Measurements from ENCODE around the gene CABP5. TPM values are rescaled to one million over a fixed set of nuclear protein-coding genes. Genes with fewer than 3 reads are reported as not detected.
"Not testable (repeated sequence)": the region's sequence is repeated elsewhere in the genome, so short reads cannot be mapped to it uniquely, and the experiment has no call there.

The CABP5 gene
- total RNA-seq = not detected in 2 replicates

GRCh38 chr19:48043675-48044258 is at the start of gene CABP5:
Gene CABP5, minus strand, starts transcription at chr19:48044079. Its CDS starts 157 bp downstream, at chr19:48043922.
- no peak for DNase-seq

- not testable (repeated sequence) for DNase-seq
Observed at GRCh38 chr19:48091111-48091718, 47.3 kb upstream of the CABP5 start.

DNA sequence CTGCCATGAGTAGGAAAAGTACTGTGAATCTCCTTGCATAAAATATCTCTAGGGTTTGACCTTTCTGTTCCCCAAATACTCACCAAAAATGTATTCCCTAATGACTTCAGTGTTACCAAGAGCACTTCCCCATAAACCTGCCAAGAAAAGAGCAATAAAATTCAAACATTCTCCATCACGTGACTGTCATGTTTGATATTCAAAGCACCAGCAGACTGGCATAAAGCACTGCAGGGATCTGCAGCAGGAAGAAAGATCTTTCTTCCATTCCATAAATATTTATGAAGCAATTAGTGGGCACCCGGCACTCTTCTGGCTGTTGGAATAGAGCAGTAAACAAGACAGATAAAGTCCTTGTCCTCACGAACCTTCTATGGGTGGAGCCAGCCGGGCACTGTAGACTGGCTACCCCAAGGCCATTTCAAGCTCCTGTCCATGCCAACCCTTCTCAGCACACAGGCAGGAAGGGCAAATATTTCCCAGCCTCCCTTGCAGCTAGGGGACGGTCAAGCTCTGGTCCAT is 46.5 kb upstream of the CABP5 start:
- DNase-seq = no peak

DNA sequence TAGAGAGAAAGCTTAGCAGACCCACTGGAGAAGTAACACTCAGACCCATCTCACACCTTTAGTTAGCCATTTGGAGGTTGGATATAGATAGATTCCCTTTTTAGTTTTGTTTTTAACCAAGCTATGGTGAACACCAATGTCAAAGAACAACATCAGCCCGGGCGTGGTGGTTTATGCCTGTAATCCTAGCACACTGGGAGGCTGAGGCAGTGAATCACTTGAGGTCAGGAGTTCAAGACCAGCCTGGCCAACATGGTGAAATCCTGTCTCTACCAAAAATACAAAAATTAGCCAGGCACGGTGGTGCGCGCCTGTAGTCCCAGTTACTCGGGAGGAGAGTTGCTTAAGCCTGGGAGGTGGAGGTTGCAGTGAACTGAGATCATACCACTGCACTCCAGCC is 45.1 kb upstream of the CABP5 start:
- not testable (repeated sequence) for DNase-seq

- no peak for DNase-seq
Observed at GRCh38 chr19:48085904-48086864, 42.3 kb upstream of the CABP5 start.

DNA sequence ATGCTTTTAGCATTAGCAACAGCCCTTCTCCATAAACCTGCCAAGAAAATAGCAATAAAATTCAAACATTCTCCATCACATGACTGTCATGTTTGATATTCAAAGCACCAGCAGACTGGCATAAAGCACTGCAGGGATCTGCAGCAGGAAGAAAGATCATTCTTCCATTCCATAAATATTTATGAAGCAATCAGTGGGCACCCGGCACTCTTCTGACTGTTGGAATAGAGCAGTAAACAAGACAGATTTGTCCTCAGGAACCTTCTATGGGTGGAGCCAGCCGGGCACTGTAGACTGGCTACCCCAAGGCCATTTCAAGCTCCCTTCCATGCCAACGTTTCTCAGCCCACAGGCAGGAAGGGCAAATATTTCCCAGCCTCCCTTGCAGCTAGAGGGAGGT is 41.2 kb upstream of the CABP5 start:
- DNase-seq = no peak

- DNase-seq = no peak
Observed at GRCh38 chr19:48081106-48081505, 37.2 kb upstream of the CABP5 start.

DNA sequence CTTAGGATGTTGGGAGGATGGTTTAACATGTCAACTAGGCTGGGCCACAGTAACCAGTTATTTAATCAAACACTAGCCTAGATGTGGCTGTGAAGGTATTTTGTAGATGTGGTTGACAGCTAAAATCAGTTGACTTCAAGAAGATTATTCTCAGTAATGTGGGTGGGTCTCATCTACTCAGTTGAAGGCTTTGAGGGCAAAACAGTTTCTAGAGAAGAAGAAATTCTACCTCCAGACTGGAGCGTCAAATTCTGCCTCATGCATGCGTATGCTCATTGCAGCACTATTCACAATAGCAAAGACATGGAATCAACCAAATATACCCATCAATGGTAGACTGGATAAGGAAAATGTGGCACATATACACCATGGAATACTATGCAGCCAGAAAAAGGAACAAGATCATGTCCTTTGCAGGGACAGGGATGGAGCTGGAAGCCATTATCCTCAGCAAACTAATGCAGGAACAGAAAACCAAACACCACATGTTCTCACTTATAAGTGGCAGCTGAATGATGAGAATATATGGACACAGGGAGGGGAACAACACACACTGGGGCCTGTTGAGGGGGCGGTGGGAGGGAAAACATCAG is 26.4 kb upstream of the CABP5 start:
- not testable (repeated sequence) for DNase-seq

DNA sequence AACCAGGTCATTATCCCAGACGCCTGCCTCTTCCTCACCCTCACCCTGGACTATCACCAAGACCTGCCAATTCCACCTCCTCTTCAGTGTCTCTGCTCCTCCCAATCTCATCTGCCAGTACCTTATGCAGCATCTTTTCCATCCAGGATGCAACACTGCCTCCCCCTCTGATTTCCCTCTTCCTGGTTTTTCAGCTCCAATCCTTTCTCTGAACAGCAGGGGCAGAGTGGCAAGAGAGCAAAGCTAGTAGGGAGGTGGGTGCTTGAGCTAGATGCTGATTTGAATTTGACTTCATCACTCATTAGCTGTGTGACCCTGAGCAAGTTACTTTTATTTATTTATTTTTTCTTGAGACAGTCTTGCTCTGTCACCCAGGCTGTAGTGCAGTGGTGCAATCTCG is 25.6 kb upstream of the CABP5 start:
- DNase-seq = no peak

DNA sequence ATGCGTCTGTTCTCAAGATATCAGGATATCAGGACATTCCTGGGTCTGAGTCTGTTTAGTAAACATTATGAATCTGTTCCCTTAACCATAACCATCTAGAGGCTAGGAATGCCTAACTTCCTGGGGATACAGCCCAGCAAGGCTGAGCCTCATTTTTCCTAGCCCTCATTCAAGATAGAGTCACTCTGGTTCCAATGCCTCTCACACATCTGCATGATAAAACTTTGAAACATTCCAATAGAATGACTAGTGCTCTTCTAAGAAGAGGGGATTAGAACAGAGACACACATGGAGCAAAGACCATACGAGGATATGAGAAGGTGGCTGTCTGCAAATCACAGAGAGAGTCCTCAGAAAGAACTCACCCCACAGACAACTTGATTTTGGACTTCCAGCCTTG is 20.6 kb upstream of the CABP5 start:
- no peak for DNase-seq

GRCh38 chr19:48061401-48062344 is 17.8 kb upstream of the CABP5 start:
- DNase-seq = no peak

GRCh38 chr19:48060381-48060780 is 16.5 kb upstream of the CABP5 start:
- DNase-seq = no peak

DNA sequence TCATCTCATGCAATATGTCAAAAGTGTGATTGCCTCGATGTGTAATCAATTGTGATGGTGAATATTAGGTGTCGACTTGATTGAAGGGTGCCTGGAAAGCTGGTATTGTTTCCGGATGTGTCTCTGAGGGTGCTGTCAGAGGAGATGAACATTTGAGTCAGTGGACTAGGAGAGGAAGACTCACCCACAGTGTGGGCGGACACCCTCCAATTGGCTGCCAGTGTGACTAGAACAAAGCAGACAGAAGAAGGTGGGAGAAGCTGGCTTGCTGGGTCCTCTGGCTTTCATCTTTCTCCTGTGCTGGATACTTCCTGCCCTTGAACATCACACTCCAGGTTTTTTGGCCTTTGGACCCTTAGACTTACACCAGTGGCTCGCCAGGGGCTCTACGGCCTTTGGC is 15.5 kb upstream of the CABP5 start:
- no peak for DNase-seq

DNA sequence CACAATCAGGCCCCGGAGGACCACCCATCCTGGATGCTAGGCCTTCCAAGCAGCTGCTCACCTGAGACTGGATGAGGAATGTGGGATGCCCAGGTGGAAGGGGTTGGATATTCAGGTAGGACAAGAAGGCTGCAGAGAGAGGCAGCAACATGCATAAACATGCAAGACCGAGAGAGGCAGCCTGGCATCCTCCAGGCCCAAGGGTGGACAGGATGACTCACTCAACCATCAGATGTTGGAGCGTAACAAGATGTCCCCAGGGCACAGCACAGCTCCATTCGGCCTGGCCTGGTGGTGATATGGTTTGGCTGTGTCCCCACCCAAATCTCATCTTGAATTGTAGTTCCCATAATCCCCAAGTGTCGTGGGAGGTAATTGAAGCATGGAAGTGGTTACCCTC is 10.0 kb upstream of the CABP5 start:
- DNase-seq = no peak

- no peak for DNase-seq
Observed at GRCh38 chr19:48053076-48053475, 9.2 kb upstream of the CABP5 start.

DNA sequence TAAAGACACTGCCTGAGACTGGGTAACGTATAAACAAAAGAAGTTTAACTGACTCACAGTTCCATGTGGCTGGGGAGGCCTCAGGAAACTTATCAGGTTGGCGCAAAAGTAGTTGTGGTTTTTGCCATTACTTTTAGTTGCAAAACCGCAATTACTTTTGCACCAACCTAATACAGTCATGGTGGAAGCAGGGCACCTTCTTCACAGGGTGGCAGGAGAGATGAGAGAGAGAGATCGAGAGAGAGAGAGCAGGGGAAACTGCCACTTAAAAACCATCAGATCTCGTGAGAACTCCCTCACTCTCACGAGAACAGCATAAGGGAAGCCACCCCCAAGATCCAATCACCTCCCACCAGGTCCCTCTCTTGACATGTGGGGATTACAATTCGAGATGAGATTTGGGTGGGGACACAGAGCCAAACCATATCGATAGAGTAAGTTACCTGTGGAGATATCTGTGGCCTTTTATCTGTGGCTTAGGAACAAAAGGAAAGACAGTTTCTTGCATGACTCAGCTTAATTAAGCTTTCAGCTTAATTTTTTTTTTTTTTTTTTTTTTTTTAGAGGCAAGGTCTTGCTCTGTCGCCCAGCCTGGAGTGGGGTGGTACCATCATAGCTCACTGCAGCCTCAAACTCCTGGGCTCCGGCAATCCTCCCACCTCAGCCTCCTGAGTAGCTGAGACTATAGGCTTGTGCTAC is 7.6 kb upstream of the CABP5 start:
- no peak for DNase-seq

- DNase-seq = no peak
Observed at GRCh38 chr19:48044561-48044960, 682 bp upstream of the CABP5 start.

DNA sequence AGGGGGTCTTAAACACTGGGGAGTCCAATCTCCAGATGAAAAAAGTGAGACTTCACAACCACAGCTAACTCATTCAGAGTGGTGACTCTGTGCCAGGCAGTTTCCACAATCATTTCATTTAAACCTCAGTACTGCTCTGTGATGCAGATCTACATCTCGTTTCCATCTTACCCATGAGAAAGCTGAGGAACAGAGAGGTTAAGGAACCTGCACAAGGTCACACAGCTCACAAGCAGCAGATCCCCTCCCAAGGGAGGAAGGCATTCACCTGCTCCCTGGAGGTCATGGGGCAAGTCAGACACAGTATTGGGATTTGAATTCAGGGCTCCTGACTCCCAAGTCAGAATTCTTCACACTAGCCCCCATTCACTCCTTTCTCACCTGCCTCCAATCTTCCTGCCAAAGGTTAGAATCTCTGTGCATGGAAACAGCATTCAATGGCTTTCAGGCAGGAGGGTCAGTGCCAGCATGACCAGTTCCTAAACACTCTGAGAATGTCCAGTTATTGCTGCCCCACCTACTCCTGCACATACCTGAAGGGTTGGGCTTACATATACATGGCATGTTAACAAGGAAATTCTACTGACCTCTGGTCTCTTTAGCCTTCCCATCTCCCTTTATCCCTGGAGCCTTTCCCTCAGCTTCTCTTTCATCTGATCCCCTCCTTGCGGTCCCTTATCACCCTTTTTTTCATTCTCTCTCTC is 1.9 kb downstream of the CABP5 start:
- DNase-seq = no peak

- DNase-seq = no peak
Observed at GRCh38 chr19:48036765-48037164, 7.1 kb downstream of the CABP5 start.

DNA sequence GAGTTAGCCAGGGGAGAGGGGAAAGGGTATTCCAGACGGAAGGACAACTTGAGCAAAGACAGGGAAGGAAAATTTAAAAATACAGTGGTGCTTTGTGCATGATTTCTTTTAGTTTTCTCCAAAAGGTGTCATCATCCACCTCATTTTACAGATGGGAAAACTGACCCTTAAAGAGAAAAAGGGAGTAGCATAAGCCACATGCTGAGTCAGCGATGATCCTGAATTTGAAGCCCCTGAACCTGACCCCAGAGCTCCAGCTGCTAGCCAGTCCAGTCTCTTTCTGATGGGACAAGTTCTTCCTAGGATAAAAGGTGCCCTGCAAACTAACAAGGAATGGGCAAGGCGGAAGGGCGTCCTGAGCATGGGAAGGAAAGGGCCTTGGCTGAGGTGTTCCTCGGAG is 10.3 kb downstream of the CABP5 start:
- DNase-seq = no peak

- no peak for DNase-seq
Observed at GRCh38 chr19:48030073-48030472, 13.8 kb downstream of the CABP5 start.
